ENCODE measurements around the gene TEX26.

GRCh38 chr13:30936971-30937370, 4.5 kb downstream of the TEX26 start:
- no peak for TF ChIP-seq CTCF (IDR thresholded peaks at IDR 0.05)
- no peak for TF ChIP-seq POLR2A (IDR thresholded peaks at IDR 0.05; ENCODE audit: low read depth)
- TF ChIP-seq POLR2AphosphoS5 (IDR thresholded peaks at IDR 0.05) = no peak
- no peak for TF ChIP-seq EP300 (IDR thresholded peaks at IDR 0.05)

Data from esophagus muscularis mucosa (tissue), 4 donors.